NCI-H748 (cell line): ENCODE measurements around the gene TTLL10.

Experiments used
- DNase-seq: peaks from one replicate; lab custom pipeline; 2025; ENCODE audit not compliant: unreplicated experiment; lab: John Stamatoyannopoulos, UW

The TTLL10 gene

DNA sequence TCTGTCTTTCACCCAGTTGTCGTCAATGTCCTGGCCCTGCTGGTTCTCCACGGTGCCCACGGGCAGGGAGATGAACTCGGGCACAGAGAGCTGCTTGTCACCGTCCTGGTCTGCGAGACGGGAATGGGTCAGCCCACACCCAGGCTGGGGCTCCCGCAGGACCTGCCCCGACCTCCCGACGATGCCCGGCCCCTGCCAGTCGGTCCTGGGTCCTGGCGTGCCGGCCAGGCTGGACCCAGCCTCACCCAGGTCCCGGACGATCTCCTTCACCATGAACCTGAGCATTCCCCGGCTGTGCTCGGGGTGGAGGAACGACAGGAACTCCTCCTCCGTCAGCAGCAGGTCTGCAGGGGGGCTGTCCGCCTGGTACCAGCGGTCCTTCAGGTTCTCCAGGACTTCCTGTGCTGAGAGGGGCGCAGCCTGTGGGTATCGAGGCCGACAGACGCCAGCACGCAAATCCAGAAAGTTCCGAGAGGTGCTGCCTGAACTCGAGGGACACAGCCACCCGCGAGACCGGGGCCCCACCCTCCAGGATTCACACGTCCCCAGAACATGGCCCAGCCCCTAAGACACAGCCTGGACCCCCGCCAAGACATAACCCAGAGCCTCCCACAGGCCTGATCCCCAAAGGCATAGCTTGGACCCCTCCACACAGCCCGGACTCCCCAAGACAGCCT, 45.0 kb downstream of the TTLL10 start:
- DNase-seq: no peak

DNA sequence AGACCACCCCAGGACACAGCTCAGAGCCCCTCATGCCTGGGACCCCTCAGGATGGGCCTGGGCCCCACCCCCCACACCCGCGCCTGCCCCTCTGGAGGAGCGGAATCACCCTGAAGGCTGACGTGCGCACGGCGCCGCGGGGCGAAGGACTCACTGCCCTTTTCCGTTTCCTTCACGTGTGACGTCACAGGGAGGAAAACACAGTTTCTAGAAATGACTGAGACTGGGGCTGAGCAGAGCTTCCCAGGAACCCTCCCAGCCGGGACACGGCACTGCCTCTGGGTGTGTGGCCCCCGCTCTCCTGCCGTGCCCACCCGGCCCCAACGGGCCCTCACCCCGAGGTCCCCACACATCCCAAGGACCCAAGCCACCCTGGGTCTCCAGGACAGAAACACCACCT, 45.7 kb downstream of the TTLL10 start:
- no peak for DNase-seq

DNA sequence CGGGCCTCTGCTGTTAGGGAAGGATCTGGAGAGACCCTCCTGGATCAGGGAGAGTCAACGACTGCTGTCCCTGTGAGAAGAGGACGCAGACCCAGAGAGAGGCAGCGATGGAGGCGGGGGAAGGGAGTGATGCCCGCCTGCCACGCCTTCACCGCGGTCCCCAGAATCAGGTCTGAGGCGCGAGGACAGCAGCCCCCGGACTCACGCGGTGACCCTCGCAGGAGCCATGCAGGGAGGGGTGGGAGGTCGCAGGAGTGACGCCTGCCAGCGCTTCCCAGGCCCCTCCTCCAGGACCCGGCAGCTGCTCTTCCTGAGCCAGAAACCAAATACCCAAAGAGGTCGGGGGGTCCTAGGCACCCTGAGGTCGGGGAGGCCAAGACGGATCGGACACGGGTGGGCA, 46.5 kb downstream of the TTLL10 start:
- no peak for DNase-seq

DNA sequence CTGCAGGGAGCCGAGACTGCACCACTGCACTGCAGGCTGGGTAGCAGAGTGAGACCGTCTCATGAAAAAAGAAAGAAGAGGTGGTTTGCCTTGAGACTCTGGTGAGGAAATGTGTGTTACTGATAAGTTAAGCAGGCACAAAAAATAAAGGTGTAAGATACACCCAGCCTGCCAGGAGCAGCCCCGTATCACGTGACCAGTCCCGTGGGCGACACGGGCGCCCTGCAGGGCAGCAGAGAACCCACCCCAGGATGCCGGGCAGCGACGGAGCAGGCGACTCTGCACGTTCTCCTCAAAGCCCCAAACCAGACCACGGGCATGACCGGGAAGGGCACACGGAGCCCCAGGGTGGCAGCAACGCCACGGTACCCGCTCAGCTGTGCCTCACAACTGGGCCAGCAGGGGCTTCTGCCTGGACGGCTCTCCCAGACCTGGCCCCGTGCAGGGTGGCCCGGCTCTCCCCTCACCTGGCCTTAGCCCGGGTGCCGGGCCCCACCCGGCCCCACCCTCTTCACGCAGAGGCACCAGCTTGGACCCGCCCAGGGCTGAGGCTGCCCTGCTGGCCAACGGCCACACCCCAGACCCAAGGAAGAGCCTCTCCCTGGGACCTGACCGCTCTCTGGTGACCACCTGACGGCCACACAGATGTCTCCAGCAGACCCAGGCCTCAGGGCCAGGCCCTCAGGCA, 48.4 kb downstream of the TTLL10 start:
- DNase-seq: no peak

DNA sequence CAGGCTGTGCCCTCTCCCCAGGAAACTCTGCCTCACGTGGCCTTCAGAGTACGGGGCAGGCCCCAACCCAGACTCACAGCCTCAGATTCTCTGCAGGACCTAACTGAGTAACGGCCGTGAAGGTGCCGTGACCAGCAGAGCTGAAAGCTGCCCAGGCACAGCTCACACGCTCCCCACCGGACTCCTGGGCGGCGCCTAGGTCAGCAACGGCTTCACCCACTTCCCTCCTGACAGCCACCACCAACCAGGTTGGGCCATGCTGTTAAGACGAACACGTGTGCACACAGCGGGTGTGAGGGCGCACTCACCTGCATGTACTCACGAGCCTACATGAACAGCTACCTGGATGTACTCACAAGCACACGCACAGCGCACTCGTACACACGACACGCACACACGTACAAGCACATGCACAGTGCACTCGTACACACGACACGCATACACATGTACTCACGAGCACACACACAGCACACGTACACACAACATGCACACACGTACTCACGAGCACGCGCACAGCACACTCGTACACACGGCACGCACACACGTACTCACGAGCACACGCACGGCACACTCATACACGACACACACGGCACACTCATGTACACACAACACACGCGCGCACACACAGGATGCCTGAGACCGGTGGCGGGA, 49.0 kb downstream of the TTLL10 start:
- no peak for DNase-seq

DNA sequence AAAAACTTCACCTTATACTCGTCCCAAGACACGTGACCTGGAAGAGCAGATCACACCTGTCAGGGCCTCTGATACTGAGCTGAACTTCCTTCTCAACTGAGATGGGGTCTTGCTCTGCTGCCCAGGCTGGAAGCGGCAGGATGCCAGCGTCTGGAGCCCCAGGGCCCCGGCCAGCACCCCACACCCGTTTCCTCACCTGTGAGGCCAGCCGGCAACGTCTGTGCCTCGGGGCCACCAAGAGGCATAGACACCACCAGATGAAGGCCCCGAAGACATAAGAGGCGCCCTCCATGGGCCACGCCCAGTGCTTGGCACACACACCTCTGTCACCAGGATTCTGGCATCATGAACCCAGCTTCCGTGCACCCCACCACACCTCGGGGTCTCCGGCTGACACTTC, 49.6 kb downstream of the TTLL10 start:
- DNase-seq: no peak

DNA sequence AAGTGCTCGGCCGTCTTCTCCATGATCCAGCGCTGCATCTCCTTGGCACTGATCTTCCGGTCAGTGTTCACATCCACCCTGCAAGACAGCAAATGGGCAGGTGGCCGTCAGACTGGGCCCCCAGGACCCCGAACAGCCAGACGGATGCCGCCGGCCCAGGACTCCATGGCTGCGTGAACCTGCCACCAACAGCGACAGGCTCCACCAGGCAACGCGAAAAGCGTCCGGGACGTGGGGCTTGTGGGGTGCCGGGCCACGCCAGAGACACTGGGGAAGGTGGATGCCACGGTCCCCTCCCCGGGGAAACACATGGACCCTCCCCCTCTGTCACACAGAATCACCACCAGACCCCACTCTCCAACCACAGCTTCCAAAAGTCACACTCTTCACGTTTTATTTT, 50.2 kb downstream of the TTLL10 start:
- no peak for DNase-seq

DNA sequence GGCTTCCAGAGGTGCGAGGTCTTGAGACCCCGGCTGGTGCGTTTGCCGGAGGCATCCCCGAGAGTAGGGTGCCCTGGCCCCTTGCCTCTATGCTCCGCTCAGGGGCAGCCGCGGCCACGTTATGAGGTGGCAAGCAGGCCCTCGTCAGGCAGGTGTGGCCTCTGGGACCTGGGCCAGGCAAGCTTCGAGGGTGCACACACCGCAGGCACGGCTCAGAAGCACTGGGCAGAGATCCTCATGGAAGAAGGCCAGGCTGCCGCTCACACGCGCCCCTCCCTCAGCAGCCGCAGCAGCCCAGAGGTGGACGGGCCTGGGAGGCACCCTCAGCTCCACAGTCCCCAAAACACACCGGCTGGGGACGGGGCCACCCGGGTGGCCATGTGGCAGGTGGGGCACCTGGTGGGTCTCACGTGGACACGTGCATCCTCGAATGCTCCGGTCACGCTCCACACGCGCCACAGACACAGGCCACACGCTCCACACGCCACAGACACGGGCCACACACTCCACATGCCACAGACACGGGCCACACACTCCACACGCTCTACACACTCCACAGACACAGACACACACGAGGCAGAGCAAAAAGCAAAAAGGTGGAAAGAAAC, 51.7 kb downstream of the TTLL10 start:
- DNase-seq: no peak

DNA sequence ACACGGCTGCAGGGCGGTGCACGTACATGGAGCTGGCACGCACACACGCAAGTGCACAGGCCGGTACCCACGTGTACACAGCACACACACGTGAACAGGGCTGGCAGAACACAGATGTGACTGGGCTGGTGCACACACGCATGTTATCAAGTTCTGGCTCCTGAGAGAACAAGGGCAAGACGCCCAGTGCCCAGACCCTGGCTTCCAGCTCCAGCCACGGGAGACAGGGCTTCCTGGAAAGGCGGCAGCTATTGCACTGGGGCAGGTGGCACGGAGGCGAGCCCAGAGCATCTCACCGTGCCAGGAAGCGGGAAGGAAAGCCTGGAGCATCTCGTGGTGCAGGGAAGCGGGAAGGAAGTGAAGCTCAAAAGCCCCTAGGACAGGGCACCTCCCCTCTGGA, 52.2 kb downstream of the TTLL10 start:
- DNase-seq: no peak

DNA sequence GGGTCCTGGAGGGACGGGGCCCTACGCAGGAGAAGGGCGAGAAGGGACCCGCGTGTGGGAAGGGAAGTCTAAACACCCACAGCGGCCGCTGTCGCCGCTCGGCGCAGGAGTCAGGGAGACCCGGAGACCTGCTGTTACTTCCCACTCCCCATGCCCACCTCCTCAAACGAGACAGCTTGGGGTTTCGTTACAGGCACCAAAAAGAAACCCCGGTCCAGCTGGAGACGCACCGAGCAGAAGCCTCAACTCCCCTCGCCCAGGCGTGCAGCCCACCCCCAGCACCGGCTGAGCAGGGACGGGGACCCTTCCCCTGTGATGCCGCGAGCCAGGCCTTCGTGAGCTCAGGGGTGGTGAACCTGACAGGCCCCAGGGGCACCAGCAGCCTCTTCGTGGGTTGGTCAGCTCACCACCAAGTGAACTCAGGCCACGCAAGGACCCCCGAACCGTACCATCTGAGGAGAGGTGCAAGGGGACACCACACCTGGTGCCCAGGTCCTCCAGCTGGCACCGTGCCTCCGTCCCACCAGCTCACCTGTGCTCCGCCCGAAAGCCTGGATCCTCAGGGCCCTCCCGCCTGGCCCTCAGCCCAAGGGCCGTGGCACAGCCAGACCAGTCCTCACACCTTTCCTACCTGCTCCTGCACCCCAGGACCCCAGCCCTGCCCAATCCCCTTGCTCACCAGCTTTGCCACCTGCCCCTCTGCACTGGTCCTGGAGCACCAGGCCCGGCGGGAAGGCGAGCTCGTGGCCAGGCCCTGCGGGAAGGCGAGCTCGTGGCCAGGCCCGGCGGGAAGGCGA, 53.1 kb downstream of the TTLL10 start:
- DNase-seq: no peak

DNA sequence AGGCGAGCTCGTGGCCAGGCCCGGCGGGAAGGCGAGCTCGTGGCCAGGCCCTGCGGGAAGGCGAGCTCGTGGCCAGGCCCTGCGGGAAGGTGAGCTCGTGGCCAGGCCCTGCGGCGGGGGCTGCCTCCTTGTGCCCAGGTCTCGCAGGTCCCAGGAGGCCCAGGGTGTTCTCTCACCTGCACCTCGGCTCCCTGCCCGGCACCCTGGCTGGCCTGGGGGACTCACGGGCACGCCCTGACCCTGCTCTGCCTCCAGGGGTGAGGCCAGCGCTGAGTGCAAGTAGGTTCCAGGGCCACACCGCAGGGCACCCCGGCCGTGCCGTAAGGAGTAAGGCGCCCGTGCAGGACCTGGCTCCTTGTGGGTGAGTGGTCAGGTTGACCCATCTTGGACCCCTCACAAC, 53.7 kb downstream of the TTLL10 start:
- no peak for DNase-seq

DNA sequence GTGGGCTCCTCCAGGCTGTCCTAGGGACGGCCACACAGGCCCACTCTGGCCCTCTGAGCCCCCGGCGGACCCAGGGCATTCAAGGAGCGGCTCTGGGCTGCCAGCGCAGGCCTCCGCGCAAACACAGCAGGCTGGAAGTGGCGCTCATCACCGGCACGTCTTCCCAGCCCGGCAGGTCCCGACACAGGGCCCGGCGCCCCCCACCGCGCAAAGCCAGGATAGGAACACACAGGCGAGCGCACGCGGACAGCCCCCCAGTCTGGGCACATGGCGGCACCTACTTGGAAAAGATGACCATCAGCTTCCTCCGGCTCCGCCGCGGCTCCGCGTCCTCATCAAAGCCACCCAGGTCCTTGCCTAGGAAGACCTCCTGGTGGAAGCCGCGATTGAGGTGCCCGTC, 54.5 kb downstream of the TTLL10 start:
- no peak for DNase-seq

DNA sequence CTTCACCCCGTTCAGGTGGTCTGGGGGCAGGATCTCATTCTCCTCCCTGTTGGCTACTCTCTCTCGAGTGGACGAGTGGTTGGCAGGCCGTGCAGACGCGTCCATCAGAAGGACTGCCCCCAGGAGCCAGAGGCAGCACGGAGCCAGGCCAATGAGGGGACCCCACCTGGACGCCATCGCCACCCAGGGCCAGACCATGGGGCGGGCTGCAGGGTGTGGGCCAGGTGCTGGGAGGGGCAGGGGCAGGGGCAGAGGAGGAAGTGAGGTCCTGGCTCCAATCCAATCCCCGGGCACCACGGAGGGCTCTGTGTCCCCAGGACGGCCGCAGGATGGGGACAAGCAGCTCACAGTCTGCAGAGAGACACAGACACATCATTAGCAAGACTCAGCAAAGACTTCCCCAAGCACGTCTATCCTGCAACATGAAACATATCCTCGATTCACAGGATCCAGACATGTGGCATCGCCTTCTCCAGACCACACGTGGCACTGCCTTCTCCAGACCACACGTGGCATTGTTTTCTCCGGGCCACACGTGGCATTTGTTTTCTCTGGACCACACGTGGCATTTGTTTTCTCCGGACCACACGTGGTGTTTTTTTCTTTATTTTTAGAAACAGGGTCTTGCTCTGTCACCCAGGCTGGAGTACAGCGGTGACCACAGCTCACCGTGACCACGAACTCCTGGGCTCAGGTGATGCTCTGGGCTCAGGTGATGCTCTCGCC, 55.1 kb downstream of the TTLL10 start:
- DNase-seq: no peak

DNA sequence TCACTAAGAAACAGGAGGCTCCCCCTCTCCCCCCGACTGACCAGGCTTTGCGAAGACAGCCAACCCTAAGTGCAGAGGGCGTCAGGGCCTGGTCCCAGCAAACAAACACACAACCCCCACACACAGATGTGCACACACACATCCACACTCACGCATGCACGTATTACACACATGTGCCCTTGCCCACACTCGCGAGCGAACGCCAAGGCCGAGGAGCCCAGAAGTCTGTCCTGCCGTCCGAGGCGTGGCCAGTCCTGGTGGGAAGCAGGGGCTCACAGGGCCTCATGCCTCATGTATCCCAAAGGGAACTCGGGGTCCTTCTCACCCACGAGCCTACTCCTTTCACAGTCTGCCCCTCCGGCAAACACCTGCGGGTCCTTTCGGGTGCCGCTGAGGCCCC, 56.1 kb downstream of the TTLL10 start:
- no peak for DNase-seq

DNA sequence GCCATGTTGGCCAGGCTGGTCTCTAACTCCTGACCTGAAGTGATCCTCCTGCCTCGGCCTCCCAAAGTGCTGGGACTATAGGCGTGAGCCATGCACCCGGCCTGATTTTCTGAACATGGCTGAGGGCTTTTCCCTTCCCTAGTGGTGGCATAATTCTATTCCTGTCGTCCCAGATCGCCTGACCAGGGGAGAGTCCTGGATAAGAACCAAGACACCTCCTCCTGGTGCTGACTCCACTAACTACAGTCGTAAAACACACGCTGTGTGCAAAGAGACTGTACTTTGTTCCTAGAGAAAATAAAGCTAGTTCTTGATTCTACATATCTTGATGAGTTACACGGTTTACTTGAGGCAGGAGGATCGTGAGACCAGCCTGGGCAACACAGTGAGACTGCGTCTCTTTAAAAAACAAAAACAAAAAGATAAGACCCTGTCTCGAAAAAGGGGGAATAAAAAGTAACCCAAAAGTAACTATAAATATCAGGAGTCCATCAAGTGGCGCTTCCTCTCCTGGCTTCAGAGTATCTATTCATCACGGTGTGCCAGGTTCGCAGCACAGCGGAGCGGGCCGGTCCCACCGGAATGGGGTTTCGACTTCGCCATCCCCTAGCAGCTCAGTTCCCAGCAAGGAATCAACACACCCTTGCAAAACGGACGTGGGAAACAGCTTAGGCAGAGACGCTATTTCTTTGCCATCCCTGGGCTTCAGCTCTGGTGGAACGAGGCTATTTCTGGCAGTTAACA, 57.1 kb downstream of the TTLL10 start:
- peak; percentile 38 for DNase-seq

DNA sequence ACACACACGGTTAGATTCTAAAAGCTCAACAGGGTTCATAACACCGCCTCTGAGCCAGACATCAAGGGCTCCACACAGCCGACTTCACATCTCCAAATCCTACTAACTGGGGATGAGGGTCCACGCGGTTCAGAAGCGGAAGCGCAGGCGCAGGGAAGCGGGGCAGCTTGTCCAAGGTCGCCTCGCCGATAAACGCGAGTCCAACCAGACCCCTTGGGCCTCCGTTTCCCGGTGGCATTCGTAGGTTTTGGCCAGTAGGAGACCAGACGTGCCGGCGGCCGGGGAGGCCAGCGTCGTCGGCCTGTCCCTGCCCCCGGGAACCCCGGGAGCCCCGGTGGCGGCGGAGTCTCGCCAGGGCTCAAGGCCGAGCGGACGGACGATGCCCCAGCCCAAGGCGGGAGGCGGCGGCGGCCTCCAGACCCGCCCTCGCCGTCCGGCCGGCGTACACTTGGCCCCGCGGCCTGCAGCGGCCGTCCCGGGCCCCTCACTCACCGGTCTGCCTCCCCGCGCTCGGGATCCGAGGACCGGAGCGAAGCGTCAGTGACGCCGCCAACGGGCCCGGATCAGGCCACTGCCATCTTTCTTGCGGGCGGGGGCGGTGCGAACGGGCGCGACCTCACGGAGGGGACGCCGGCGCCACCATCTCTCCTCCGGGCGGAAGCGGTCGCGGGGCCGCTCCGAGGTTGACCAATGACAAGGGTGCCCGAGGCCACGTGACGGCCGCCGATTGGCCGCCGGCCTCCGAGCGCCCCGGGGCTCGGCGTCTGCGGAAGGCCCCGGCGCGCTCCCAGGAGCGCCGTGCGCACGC, 57.9 kb downstream of the TTLL10 start, which contains the start of gene SDF4:
TSS of gene SDF4 (minus strand) at position 602 of the 808 bp plus-strand sequence. CDS start 3,229 bp downstream, outside the sequence.
- DNase-seq: peak; percentile 95

DNA sequence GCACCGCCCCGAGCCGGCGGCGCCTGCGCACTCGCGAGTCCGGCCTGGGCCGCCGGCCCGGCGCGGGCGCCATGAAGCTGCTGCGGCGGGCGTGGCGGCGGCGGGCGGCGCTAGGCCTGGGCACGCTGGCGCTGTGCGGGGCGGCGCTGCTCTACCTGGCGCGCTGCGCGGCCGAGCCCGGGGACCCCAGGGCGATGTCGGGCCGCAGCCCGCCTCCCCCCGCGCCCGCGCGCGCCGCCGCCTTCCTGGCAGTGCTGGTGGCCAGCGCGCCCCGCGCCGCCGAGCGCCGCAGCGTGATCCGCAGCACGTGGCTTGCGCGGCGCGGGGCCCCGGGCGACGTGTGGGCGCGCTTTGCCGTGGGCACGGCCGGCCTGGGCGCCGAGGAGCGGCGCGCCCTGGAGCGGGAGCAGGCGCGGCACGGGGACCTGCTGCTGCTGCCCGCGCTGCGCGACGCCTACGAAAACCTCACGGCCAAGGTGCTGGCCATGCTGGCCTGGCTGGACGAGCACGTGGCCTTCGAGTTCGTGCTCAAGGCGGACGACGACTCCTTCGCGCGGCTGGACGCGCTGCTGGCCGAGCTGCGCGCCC, 58.6 kb downstream of the TTLL10 start, which contains the start of gene B3GALT6:
TSS of gene B3GALT6 (plus strand) at position 30 of the 588 bp plus-strand sequence. CDS start at position 72, 42 bp downstream.
- no peak for DNase-seq

DNA sequence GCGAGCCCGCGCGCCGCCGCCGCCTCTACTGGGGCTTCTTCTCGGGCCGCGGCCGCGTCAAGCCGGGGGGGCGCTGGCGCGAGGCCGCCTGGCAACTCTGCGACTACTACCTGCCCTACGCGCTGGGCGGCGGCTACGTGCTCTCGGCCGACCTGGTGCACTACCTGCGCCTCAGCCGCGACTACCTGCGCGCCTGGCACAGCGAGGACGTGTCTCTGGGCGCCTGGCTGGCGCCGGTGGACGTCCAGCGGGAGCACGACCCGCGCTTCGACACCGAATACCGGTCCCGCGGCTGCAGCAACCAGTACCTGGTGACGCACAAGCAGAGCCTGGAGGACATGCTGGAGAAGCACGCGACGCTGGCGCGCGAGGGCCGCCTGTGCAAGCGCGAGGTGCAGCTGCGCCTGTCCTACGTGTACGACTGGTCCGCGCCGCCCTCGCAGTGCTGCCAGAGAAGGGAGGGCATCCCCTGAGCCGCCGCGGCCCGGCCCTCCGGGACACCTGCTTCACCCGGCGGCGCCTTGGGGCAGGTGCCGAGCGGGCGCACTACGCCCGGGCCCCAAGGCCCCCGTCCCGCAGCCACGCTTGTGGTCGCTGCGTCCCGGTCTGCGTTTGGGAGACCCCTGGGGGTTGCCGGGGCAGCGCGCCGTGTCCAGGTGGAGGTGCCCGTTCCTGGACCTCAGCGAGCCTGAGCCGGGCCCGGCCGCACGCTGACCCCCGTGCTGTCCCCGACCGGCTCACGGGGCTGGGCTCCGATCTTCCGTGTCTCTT, 59.3 kb downstream of the TTLL10 start:
- no peak for DNase-seq
